GM18867 (cell line): ENCODE measurements around the gene CGB3.
A peak's percentile ranks its signal among the peaks of the same experiment; 100 is the strongest.
"Not testable (repeated sequence)": the region's sequence is repeated elsewhere in the genome, so short reads cannot be mapped to it uniquely, and the experiment has no call there.

Experiments used
- ATAC-seq: cut with Tn5 transposase; IDR thresholded peaks from one replicate; pipeline ENCODE4 v1.9.1; 2021; ENCODE audit warnings: mild to moderate bottlenecking, moderate library complexity; ENCODE audit not compliant: unreplicated experiment

CGB3 gene

GRCh38 chr19:49024233-49024632, at the start of gene CGB3:
Gene CGB3, minus strand, starts transcription at chr19:49024333. Its CDS starts 362 bp downstream, at chr19:49023971.
- not testable (repeated sequence) for ATAC-seq

- ATAC-seq = no peak
Measured at GRCh38 chr19:49071860-49072547, 47.9 kb upstream of the CGB3 start.

- no peak for ATAC-seq
Measured at GRCh38 chr19:49070416-49070815, 46.3 kb upstream of the CGB3 start.

- ATAC-seq = no peak
Measured at GRCh38 chr19:49069026-49069425, 44.9 kb upstream of the CGB3 start.

- no peak for ATAC-seq
Measured at GRCh38 chr19:49067554-49067953, 43.4 kb upstream of the CGB3 start.

- no peak for ATAC-seq
Measured at GRCh38 chr19:49065905-49066512, 41.9 kb upstream of the CGB3 start.

GRCh38 chr19:49064768-49065611, 40.9 kb upstream of the CGB3 start, which contains the start of gene NTF4:
Gene NTF4, minus strand, starts transcription at chr19:49064818. Its CDS starts 2,821 bp downstream, at chr19:49061997.
- no peak for ATAC-seq

- ATAC-seq = no peak
Measured at GRCh38 chr19:49064029-49064629, 40.0 kb upstream of the CGB3 start.

- peak; percentile 68 for ATAC-seq
Measured at GRCh38 chr19:49061445-49061844, 37.3 kb upstream of the CGB3 start.

- ATAC-seq = no peak
Measured at GRCh38 chr19:49061000-49061399, 36.9 kb upstream of the CGB3 start.

GRCh38 chr19:49059053-49059452, 34.9 kb upstream of the CGB3 start:
- no peak for ATAC-seq

GRCh38 chr19:49058562-49058961, 34.4 kb upstream of the CGB3 start:
- ATAC-seq = no peak

GRCh38 chr19:49057636-49058234, 33.6 kb upstream of the CGB3 start, which contains the start of gene CGB7:
Gene CGB7, minus strand, starts transcription at chr19:49057749. Its CDS starts 2,374 bp downstream, at chr19:49055375.
- ATAC-seq = no peak

- ATAC-seq = not testable (repeated sequence)
Measured at GRCh38 chr19:49056902-49057596, 32.9 kb upstream of the CGB3 start.

- peak; percentile 44 for ATAC-seq
Measured at GRCh38 chr19:49056101-49056901, 32.2 kb upstream of the CGB3 start.

GRCh38 chr19:49050376-49051033, 26.4 kb upstream of the CGB3 start:
- not testable (repeated sequence) for ATAC-seq

- ATAC-seq = not testable (repeated sequence)
Measured at GRCh38 chr19:49049834-49050233, 25.7 kb upstream of the CGB3 start.

- ATAC-seq = not testable (repeated sequence)
Measured at GRCh38 chr19:49049011-49049410, 24.9 kb upstream of the CGB3 start, which contains the start of gene CGB8. Gene CGB8, minus strand, starts transcription at chr19:49049111. Its CDS starts 372 bp downstream, at chr19:49048739.
